Natural killer cell (primary cell): ENCODE measurements around the gene PDHA2. TPM values are rescaled to one million over a fixed set of nuclear protein-coding genes. Genes with fewer than 3 reads are reported as not detected.
A peak's percentile ranks its signal among the peaks of the same experiment; 100 is the strongest.

Source experiments
- ATAC-seq, 3 donors: fragments of 150-1000 bp in 2 of 3; fragments of 200-7000 bp in 1 of 3; cut with Tn5 transposase; 1 replicate in 1 of 3; 2 replicates in 2 of 3; pipeline ENCODE4 v1.10.0; 2021; ENCODE audit warnings: mild to moderate bottlenecking in 2 of 3, moderate library complexity in 2 of 3
- DNase-seq, 2 donors: peaks; one replicate each; pipeline versions ENCODE4 v3.0.0 to v3.0.0-alpha.2; 2013 to 2021; ENCODE audit warnings: mixed read lengths in 1 of 2
- H3K27ac ChIP-seq: one replicate; pipeline ENCODE4 v1.5.1; 2013; ENCODE audit warnings: mild to moderate bottlenecking, low read length
- H3K27me3 ChIP-seq: one replicate; pipeline ENCODE4 v1.6.1; 2013; ENCODE audit warnings: low read length; ENCODE audit not compliant: control insufficient read depth, insufficient read depth
- H3K36me3 ChIP-seq: one replicate; pipeline ENCODE4 v1.6.1; 2013; ENCODE audit warnings: low read length; ENCODE audit not compliant: control insufficient read depth, insufficient read depth
- H3K4me1 ChIP-seq: one replicate; pipeline ENCODE4 v1.6.1; 2013; ENCODE audit warnings: low read length; ENCODE audit not compliant: control insufficient read depth, insufficient read depth
- H3K4me3 ChIP-seq: one replicate; pipeline ENCODE4 v1.5.1; 2013; ENCODE audit warnings: low read length
- H3K9me3 ChIP-seq: one replicate; pipeline ENCODE4 v1.6.1; 2013; ENCODE audit warnings: low read length; ENCODE audit not compliant: control insufficient read depth, insufficient read depth
- H3K27ac Mint-ChIP-seq, 2 donors: one replicate each; pipeline ENCODE4 v1.8.0; 2022; ENCODE audit warnings: mild to moderate bottlenecking in 2 of 2, mixed read lengths in 2 of 2, moderate library complexity in 1 of 2
- H3K27me3 Mint-ChIP-seq, 2 donors: one replicate each; pipeline ENCODE4 v1.8.0; 2022; ENCODE audit warnings: low read depth in 2 of 2, mixed read lengths in 2 of 2
- H3K36me3 Mint-ChIP-seq: one replicate; pipeline ENCODE4 v1.8.0; 2022; ENCODE audit warnings: mixed read lengths
- H3K4me1 Mint-ChIP-seq, 2 donors: one replicate each; pipeline ENCODE4 v1.8.0; 2022; ENCODE audit warnings: mixed read lengths in 2 of 2
- H3K4me3 Mint-ChIP-seq: one replicate; pipeline ENCODE4 v1.8.0; 2022; ENCODE audit warnings: mild to moderate bottlenecking, moderate library complexity, mixed read lengths
- H3K9me3 Mint-ChIP-seq, 2 donors: one replicate each; pipeline ENCODE4 v1.8.0; 2022; ENCODE audit warnings: mixed read lengths in 2 of 2
- WGBS: methylation state at CpG from one replicate; pipeline ENCODE4 v1.1.7; 2013; ENCODE audit warnings: missing lambda C conversion rate; ENCODE audit not compliant: insufficient coverage; 5-methylcytosine and 5-hydroxymethylcytosine counted together
- intact Hi-C: fragments of 100-400 bp; cut with micrococcal nuclease; formaldehyde crosslinking; loops from one replicate; pipeline ENCODE4 v1.14.2; 2022
- total RNA-seq, 4 donors: library from RNA; stranded (reverse); fragments of 120-200 nt in 1 of 4; gene quantifications; one replicate each; pipeline versions ENCODE4 v1.2.3 to v1.2.4, GENCODE V29; 2013 to 2022
- TF ChIP-seq, protein P1 (sequence below): fragments of 200-600 bp; IDR thresholded peaks from one replicate; pipeline ENCODE4 v1.8.0; 2022; ENCODE audit warnings: antibody characterized with exemption

PDHA2 gene
- not detected for total RNA-seq
- not detected for total RNA-seq (2013)

DNA sequence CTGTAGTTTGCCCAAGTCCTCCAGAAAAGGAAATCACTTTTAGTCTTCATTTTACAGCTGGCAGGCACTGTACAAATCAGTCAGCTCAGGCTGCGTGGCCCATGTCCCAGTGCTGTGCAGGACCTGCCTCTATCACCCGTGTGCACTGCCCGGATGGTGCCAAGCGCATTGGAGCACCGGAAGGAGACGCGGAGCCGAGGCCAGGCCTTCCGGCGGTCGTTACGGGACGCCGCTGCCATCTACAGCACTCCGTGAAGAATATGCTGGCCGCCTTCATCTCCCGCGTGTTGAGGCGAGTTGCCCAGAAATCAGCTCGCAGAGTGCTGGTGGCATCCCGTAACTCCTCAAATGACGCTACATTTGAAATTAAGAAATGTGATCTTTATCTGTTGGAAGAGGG is at the start of gene PDHA2:
TSS of gene PDHA2 (plus strand) at position 203 of the 400 bp plus-strand sequence. CDS start at position 261, 58 bp downstream.
- Histone ChIP-seq H3K4me3 (no peak within 1 kb of the TSS), H3K4me1 (no peaks in the 10 kb centered on the region), H3K27ac (no peak within 1 kb of the TSS), H3K9me3 (no peaks in the 10 kb centered on the region), H3K36me3 (no peaks in the 10 kb centered on the region), H3K27me3 (no peaks in the 10 kb centered on the region)
- no peak for ATAC-seq
- no peak for DNase-seq
- WGBS: 94% methylated on average over 22 of the region's 22 CpGs
- intact Hi-C loops: no loop called here
- no peaks in the 10 kb centered on the region for H3K27me3 Mint-ChIP-seq
- no peaks in the 10 kb centered on the region for H3K36me3 Mint-ChIP-seq
- H3K4me1 Mint-ChIP-seq: no peaks in the 10 kb centered on the region
- no peak within 1 kb of the TSS for H3K4me3 Mint-ChIP-seq
- H3K27ac Mint-ChIP-seq: no peak within 1 kb of the TSS
- TF ChIP-seq, protein P1, sequence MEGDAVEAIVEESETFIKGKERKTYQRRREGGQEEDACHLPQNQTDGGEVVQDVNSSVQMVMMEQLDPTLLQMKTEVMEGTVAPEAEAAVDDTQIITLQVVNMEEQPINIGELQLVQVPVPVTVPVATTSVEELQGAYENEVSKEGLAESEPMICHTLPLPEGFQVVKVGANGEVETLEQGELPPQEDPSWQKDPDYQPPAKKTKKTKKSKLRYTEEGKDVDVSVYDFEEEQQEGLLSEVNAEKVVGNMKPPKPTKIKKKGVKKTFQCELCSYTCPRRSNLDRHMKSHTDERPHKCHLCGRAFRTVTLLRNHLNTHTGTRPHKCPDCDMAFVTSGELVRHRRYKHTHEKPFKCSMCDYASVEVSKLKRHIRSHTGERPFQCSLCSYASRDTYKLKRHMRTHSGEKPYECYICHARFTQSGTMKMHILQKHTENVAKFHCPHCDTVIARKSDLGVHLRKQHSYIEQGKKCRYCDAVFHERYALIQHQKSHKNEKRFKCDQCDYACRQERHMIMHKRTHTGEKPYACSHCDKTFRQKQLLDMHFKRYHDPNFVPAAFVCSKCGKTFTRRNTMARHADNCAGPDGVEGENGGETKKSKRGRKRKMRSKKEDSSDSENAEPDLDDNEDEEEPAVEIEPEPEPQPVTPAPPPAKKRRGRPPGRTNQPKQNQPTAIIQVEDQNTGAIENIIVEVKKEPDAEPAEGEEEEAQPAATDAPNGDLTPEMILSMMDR: no peak
- H3K9me3 Mint-ChIP-seq: no peaks in the 10 kb centered on the region

DNA sequence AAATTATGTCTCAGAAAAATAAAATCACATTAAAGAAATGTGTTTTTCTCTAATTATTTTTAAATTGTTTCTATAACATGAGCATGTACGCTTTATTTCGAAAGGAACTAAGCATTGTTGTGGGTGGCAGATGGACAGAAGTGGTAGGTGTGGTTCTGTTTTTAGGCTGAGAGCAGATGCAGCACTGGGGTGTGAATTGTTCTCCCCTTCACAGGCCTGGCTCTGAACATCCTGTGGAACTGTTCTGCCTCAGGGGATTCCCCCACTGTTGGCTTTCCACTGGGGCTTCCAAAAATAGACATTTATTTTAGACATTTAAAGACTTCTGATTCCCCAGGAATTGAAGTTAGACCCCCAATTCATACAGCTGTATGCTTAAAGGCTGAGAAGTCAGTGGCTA is 41.9 kb upstream of the PDHA2 start:
- DNase-seq (peak in 1 of 2 donors; percentile 17), ATAC-seq (peak in 2 of 3 donors; percentile 63 to 83)
- peaks cover 3 to 5% of the 10 kb centered on the region in 2 donors for H3K4me1 Mint-ChIP-seq
- H3K36me3 ChIP-seq: no peaks in the 10 kb centered on the region
- H3K27ac Mint-ChIP-seq: no peak overlapping the region
- peaks cover 2% of the 10 kb centered on the region for H3K9me3 ChIP-seq
- no peaks in the 10 kb centered on the region for H3K27me3 Mint-ChIP-seq
- H3K27ac ChIP-seq: no peak overlapping the region
- no peaks in the 10 kb centered on the region for H3K4me1 ChIP-seq
- TF ChIP-seq, protein P1: no peak
- no CpG with 5 or more reads among the region's 2 CpGs for WGBS
- H3K9me3 Mint-ChIP-seq: peaks cover 2 to 4% of the 10 kb centered on the region in 2 donors
- no peak overlapping the region for H3K4me3 Mint-ChIP-seq
- H3K27me3 ChIP-seq: no peaks in the 10 kb centered on the region
- no peak overlapping the region for H3K4me3 ChIP-seq
- H3K36me3 Mint-ChIP-seq: no peaks in the 10 kb centered on the region
- intact Hi-C loops: no loop called here

DNA sequence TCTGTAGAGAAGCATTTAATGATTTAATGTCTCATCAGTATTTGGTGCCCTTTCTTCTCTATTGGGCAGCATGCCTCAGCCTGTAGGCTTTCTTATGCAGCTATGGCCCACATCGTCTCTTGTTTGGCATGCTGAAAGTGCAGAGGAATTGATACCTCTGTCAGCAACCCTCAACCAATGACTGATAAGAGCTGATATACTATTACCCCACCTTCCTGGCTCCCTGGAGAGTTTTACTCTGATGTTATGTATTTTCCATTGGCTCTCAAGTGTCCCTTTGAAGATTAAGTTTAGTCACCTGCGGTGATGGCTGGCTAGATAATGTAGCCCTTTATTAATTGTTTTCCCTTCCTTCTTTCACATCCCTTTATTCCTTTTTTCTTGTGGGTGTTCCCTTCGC is 41.2 kb upstream of the PDHA2 start:
- DNase-seq (no peak), ATAC-seq (no peak)
- peaks cover 2 to 4% of the 10 kb centered on the region in 2 donors for H3K9me3 Mint-ChIP-seq
- no peaks in the 10 kb centered on the region for H3K36me3 ChIP-seq
- H3K4me1 ChIP-seq: no peaks in the 10 kb centered on the region
- intact Hi-C loops: no loop called here
- no peak overlapping the region for H3K27ac Mint-ChIP-seq
- no peak overlapping the region for H3K27ac ChIP-seq
- TF ChIP-seq, protein P1: no peak
- no peaks in the 10 kb centered on the region for H3K27me3 Mint-ChIP-seq
- H3K36me3 Mint-ChIP-seq: no peaks in the 10 kb centered on the region
- peaks cover 3 to 5% of the 10 kb centered on the region in 2 donors for H3K4me1 Mint-ChIP-seq
- H3K4me3 ChIP-seq: no peak overlapping the region
- H3K9me3 ChIP-seq: peaks cover 2% of the 10 kb centered on the region
- WGBS: 94% methylated on average over 3 of the region's 3 CpGs
- no peak overlapping the region for H3K4me3 Mint-ChIP-seq
- no peaks in the 10 kb centered on the region for H3K27me3 ChIP-seq

DNA sequence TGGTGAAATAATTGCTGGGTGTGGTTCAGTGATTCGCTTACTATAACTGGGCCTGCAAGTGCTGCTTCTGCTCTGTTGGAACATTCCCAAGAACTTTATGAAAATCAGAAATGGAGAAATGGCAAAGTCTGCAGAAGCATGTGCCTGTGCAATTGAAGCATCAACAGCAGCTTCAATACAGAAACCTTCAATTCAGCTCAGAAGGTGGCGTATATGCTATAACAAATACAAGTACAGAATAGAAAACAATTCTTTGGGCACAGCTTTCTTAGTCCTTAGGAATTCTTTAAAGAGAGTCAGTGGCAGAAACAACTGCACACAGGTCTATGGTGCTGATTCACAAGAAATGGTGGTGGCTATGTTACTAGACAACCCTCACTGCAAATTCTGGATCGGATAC is 18.0 kb upstream of the PDHA2 start:
- Histone ChIP-seq H3K4me3 (no peak overlapping the region), H3K27me3 (no peaks in the 10 kb centered on the region), H3K9me3 (no peaks in the 10 kb centered on the region), H3K36me3 (no peaks in the 10 kb centered on the region), H3K4me1 (no peaks in the 10 kb centered on the region), H3K27ac (no peak overlapping the region)
- intact Hi-C loops: no loop called here
- no peak for ATAC-seq
- TF ChIP-seq, protein P1: no peak
- Mint-ChIP-seq H3K36me3 (no peaks in the 10 kb centered on the region), H3K27ac (no peak overlapping the region), H3K27me3 (no peaks in the 10 kb centered on the region), H3K4me1 (no peaks in the 10 kb centered on the region), H3K9me3 (peaks cover 2% of the 10 kb centered on the region in 2 donors), H3K4me3 (no peak overlapping the region)
- WGBS: 88% methylated on average over 2 of the region's 3 CpGs
- DNase-seq: no peak
